Measurements from ENCODE around the gene SWT1. TPM values are rescaled to one million over a fixed set of nuclear protein-coding genes. Genes with fewer than 3 reads are reported as not detected.

SWT1 gene
- total and polyA plus RNA-seq, 2 of the 13 experiments (the other 11 are each of a cell fraction or from before 2014, with no cell fraction given) = 1.7 to 2.5 TPM

DNA sequence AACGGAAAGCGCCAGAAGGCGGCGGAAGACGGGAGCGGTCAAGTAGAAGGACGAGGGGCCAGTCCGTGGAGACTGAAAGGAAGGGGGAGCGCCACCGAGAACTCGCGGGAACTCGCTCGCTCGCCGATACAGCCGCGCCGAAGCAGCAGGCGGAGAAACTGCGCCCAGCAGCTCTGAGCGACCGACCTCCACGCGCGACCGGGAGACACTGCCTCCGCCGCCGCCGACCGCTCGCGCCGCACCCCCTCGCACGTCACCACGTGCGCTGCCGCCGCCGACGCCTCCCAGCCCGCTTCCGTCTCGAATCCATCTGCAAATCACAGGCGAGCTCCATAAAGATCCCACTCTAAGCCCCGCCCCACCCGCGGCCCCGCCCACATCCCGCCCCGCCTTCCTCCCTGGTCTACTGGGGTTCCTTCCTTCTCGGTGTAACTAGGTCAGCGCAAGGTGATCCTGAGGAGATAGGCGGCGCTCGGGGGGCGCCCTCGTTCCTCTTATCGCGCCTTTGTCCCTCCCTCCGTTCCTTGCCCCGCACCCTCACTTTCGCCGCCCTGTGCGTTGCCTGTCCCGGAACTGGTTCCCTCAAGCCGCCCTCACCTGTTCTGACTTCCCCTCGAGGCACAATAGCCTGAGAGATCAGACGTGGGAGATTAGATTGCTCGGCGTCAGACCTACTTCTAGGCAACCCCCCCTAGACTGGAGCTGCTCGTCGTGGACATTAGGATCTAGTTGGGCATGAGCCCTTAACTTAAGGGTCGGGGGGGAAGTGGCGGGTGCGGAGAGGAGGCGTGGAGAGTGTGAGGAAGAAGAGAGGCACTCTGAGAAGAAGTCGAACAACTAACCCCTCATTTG lies 160.3 kb downstream of the SWT1 start, which contains the start of gene IVNS1ABP (continued):
- no peak for TF ChIP-seq ZBTB20 (CRISPR knock-in tag; IDR thresholded peaks at IDR 0.05; ENCODE audit: borderline replicate concordance, low read depth)
- TF ChIP-seq ZFP36L2 (CRISPR knock-in tag; IDR thresholded peaks at IDR 0.05) = no peak
- TF ChIP-seq FOXC1 (CRISPR knock-in tag; IDR thresholded peaks at IDR 0.05; ENCODE audit: borderline replicate concordance) = peak; percentile 50; the same call in 1 of the 2 replicates
- TF ChIP-seq GATA4 (IDR thresholded peaks at IDR 0.05; ENCODE audit: borderline replicate concordance, low read depth) = 0 out of 2 replicates have a peak, but pooled peaks have one; percentile 59
- TF ChIP-seq SP2 (CRISPR knock-in tag; IDR thresholded peaks at IDR 0.05) = peak; percentile 78
- no peak for TF ChIP-seq ZNF292 (CRISPR knock-in tag; IDR thresholded peaks at IDR 0.05; ENCODE audit: borderline replicate concordance, low read depth)
- TF ChIP-seq KDM2A (CRISPR knock-in tag; IDR thresholded peaks at IDR 0.05; ENCODE audit: borderline replicate concordance, low read depth) = peak; percentile 78; the same call in 1 of the 2 replicates
- peak; percentile 67 for TF ChIP-seq HNF1B (CRISPR knock-in tag; IDR thresholded peaks at IDR 0.05)
- no peak for TF ChIP-seq BRF2 (CRISPR knock-in tag; IDR thresholded peaks at IDR 0.05)
- TF ChIP-seq ZBTB37 (CRISPR knock-in tag; IDR thresholded peaks at IDR 0.05) = no peak
- no peak for TF ChIP-seq ZNF75D (CRISPR knock-in tag; IDR thresholded peaks at IDR 0.05; ENCODE audit: borderline replicate concordance)
- no peak for TF ChIP-seq ETV6 (CRISPR knock-in tag; conservative IDR thresholded peaks at IDR 0.05)
- TF ChIP-seq GLI4 (CRISPR knock-in tag; IDR thresholded peaks at IDR 0.05; ENCODE audit: borderline replicate concordance) = peak; percentile 30; the same call in 1 of the 2 replicates
- TF ChIP-seq, protein P1, sequence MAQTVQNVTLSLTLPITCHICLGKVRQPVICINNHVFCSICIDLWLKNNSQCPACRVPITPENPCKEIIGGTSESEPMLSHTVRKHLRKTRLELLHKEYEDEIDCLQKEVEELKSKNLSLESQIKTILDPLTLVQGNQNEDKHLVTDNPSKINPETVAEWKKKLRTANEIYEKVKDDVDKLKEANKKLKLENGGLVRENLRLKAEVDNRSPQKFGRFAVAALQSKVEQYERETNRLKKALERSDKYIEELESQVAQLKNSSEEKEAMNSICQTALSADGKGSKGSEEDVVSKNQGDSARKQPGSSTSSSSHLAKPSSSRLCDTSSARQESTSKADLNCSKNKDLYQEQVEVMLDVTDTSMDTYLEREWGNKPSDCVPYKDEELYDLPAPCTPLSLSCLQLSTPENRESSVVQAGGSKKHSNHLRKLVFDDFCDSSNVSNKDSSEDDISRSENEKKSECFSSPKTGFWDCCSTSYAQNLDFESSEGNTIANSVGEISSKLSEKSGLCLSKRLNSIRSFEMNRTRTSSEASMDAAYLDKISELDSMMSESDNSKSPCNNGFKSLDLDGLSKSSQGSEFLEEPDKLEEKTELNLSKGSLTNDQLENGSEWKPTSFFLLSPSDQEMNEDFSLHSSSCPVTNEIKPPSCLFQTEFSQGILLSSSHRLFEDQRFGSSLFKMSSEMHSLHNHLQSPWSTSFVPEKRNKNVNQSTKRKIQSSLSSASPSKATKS (CRISPR knock-in tag; IDR thresholded peaks at IDR 0.05) = peak; percentile 82; the same call in 1 of the 2 replicates
- TF ChIP-seq ZNF883 (CRISPR knock-in tag; IDR thresholded peaks at IDR 0.05; ENCODE audit: not compliant biosample characterization) = peak; percentile 24
- TF ChIP-seq, protein P2, sequence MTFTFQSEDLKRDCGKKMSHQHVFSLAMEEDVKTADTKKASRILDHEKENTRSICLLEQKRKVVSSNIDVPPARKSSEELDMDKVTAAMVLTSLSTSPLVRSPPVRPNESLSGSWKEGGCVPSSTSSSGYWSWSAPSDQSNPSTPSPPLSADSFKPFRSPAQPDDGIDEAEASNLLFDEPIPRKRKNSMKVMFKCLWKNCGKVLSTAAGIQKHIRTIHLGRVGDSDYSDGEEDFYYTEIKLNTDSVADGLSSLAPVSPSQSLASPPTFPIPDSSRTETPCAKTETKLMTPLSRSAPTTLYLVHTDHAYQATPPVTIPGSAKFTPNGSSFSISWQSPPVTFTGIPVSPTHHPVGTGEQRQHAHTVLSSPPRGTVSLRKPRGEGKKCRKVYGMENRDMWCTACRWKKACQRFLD (CRISPR knock-in tag; IDR thresholded peaks at IDR 0.05; ENCODE audit: borderline replicate concordance) = 0 out of 2 replicates have a peak, but pooled peaks have one; percentile 14
- TF ChIP-seq MIXL1 (CRISPR knock-in tag; IDR thresholded peaks at IDR 0.05) = peak; percentile 39; the same call in 1 of the 2 replicates
- no peak for TF ChIP-seq ETS1 (CRISPR knock-in tag; IDR thresholded peaks at IDR 0.05)

Data from HepG2 (cell line).